Neural cell (in vitro differentiated cells): ENCODE measurements around the gene UGP2.

Source experiments
- EP300 ChIP-seq: fragments of 450-650 bp; conservative IDR thresholded peaks from 2 replicates; pipeline ENCODE4 v1.6.1; 2014; ENCODE audit warnings: antibody characterized with exemption, mild to moderate bottlenecking, moderate library complexity; ENCODE audit not compliant: poor library complexity, severe bottlenecking
- EZH2 ChIP-seq: fragments of 200-600, 300-800 bp; shearing (Covaris generic), sonication (generic); IDR thresholded peaks from 2 replicates; pipeline ENCODE4 v1.6.1; 2014; ENCODE audit warnings: antibody characterized with exemption, low read length, borderline replicate concordance, mild to moderate bottlenecking; ENCODE audit not compliant: insufficient read depth, poor library complexity, severe bottlenecking
- POLR2AphosphoS5 ChIP-seq: IDR thresholded peaks from 2 replicates; pipeline ENCODE4 v1.6.1; 2012
- RAD21 ChIP-seq: fragments of 450-650 bp; conservative IDR thresholded peaks from 2 replicates; pipeline ENCODE4 v1.6.1; 2014; ENCODE audit warnings: antibody characterized with exemption, mild to moderate bottlenecking, moderate library complexity
- SMC3 ChIP-seq: fragments of 450-650 bp; conservative IDR thresholded peaks from 2 replicates; pipeline ENCODE4 v1.6.1; 2014; ENCODE audit warnings: antibody characterized with exemption, mild to moderate bottlenecking, moderate library complexity; ENCODE audit not compliant: poor library complexity
- TAF1 ChIP-seq: IDR thresholded peaks from 2 replicates; pipeline ENCODE4 v1.6.1; 2012; ENCODE audit warnings: low read depth
- TF ChIP-seq, protein P1 (sequence below): fragments of 450-650 bp; IDR thresholded peaks from 2 replicates; pipeline ENCODE4 v1.5.1; 2014; ENCODE audit warnings: antibody characterized with exemption, mild to moderate bottlenecking, moderate library complexity; ENCODE audit not compliant: poor library complexity, severe bottlenecking
- TF ChIP-seq, protein P2 (sequence below): IDR thresholded peaks from 2 replicates; pipeline ENCODE4 v1.6.1; 2012; ENCODE audit warnings: borderline replicate concordance

DNA sequence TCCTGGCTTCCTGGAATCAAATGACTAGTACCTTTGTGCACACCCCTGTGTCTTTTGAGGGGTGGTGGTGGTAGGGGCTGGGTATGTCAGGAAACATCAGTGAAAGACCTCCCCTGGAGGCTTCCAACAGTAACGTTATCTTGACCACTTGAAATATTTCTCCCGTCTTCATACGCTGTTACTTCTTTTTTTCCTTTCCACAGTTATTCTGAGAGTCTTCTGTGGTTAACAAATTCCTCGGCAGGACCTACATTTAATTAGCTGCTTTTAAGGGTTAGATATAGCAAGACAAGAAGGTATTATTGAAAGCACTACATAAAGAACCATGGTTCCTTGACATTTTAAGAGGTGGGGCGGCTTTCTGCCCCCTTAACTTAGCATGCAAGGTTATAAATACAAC, 34.6 kb downstream of the UGP2 start:
- TF ChIP-seq, protein P1, sequence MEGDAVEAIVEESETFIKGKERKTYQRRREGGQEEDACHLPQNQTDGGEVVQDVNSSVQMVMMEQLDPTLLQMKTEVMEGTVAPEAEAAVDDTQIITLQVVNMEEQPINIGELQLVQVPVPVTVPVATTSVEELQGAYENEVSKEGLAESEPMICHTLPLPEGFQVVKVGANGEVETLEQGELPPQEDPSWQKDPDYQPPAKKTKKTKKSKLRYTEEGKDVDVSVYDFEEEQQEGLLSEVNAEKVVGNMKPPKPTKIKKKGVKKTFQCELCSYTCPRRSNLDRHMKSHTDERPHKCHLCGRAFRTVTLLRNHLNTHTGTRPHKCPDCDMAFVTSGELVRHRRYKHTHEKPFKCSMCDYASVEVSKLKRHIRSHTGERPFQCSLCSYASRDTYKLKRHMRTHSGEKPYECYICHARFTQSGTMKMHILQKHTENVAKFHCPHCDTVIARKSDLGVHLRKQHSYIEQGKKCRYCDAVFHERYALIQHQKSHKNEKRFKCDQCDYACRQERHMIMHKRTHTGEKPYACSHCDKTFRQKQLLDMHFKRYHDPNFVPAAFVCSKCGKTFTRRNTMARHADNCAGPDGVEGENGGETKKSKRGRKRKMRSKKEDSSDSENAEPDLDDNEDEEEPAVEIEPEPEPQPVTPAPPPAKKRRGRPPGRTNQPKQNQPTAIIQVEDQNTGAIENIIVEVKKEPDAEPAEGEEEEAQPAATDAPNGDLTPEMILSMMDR = no peak
- no peak for TF ChIP-seq POLR2AphosphoS5
- no peak for TF ChIP-seq EZH2
- TF ChIP-seq RAD21 = no peak
- TF ChIP-seq, protein P2, sequence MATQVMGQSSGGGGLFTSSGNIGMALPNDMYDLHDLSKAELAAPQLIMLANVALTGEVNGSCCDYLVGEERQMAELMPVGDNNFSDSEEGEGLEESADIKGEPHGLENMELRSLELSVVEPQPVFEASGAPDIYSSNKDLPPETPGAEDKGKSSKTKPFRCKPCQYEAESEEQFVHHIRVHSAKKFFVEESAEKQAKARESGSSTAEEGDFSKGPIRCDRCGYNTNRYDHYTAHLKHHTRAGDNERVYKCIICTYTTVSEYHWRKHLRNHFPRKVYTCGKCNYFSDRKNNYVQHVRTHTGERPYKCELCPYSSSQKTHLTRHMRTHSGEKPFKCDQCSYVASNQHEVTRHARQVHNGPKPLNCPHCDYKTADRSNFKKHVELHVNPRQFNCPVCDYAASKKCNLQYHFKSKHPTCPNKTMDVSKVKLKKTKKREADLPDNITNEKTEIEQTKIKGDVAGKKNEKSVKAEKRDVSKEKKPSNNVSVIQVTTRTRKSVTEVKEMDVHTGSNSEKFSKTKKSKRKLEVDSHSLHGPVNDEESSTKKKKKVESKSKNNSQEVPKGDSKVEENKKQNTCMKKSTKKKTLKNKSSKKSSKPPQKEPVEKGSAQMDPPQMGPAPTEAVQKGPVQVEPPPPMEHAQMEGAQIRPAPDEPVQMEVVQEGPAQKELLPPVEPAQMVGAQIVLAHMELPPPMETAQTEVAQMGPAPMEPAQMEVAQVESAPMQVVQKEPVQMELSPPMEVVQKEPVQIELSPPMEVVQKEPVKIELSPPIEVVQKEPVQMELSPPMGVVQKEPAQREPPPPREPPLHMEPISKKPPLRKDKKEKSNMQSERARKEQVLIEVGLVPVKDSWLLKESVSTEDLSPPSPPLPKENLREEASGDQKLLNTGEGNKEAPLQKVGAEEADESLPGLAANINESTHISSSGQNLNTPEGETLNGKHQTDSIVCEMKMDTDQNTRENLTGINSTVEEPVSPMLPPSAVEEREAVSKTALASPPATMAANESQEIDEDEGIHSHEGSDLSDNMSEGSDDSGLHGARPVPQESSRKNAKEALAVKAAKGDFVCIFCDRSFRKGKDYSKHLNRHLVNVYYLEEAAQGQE = no peak
- TF ChIP-seq EP300 = no peak
- no peak for TF ChIP-seq SMC3
- no peak for TF ChIP-seq TAF1
